Lower lobe of right lung (tissue), 2 donors: ENCODE data around the gene STAT2. TPM values are rescaled to one million over a fixed set of nuclear protein-coding genes. Genes with fewer than 3 reads are reported as not detected.
"Not testable (repeated sequence)": the region's sequence is repeated elsewhere in the genome, so short reads cannot be mapped to it uniquely, and the experiment has no call there.

Source experiments
- ATAC-seq, 2 donors: fragments of 200-7000 bp; cut with Tn5 transposase; one replicate each; pipeline ENCODE4 v1.9.1; 2020 to 2022; ENCODE audit warnings: mild to moderate bottlenecking in 2 of 2, moderate library complexity in 2 of 2
- DNase-seq: peaks from one replicate; pipeline ENCODE4 v3.0.0-alpha.2; 2020
- H3K27ac ChIP-seq: fragments of 200-600 bp; one replicate; pipeline ENCODE4 v1.8.0; 2022
- H3K27me3 ChIP-seq: fragments of 200-600 bp; one replicate; pipeline ENCODE4 v1.8.0; 2022; ENCODE audit warnings: low read depth
- H3K36me3 ChIP-seq: fragments of 200-600 bp; one replicate; pipeline ENCODE4 v1.8.0; 2022; ENCODE audit warnings: mild to moderate bottlenecking
- H3K4me1 ChIP-seq: fragments of 200-600 bp; one replicate; pipeline ENCODE4 v1.8.0; 2022
- H3K4me3 ChIP-seq: fragments of 200-600 bp; one replicate; pipeline ENCODE4 v1.8.0; 2022; ENCODE audit warnings: mild to moderate bottlenecking
- H3K9me3 ChIP-seq: fragments of 200-600 bp; one replicate; pipeline ENCODE4 v1.8.0; 2022
- intact Hi-C: fragments of 100-400 bp; cut with DNase I; formaldehyde crosslinking; loops from one replicate; pipeline ENCODE4 v1.11.0; 2022
- total RNA-seq: library from RNA; stranded (reverse); fragmentation: NEBNext Ultra II Directional; extraction: Animal tissue kit (Norgen Biotek cat#: 25700); gene quantifications from one replicate; pipeline ENCODE4 v1.2.1, GENCODE V29; 2021
- TF ChIP-seq, protein P1 (sequence below): fragments of 200-600 bp; IDR thresholded peaks from one replicate; pipeline ENCODE4 v1.8.0; 2022; ENCODE audit warnings: antibody characterized with exemption, mild to moderate bottlenecking
- donor health status: DM: no; HTN: yes; CAD: no; lungs with severe emphysema.

The STAT2 gene
- total RNA-seq, 1 donor from 2014 or later: 213 TPM

- TF ChIP-seq, protein P1, sequence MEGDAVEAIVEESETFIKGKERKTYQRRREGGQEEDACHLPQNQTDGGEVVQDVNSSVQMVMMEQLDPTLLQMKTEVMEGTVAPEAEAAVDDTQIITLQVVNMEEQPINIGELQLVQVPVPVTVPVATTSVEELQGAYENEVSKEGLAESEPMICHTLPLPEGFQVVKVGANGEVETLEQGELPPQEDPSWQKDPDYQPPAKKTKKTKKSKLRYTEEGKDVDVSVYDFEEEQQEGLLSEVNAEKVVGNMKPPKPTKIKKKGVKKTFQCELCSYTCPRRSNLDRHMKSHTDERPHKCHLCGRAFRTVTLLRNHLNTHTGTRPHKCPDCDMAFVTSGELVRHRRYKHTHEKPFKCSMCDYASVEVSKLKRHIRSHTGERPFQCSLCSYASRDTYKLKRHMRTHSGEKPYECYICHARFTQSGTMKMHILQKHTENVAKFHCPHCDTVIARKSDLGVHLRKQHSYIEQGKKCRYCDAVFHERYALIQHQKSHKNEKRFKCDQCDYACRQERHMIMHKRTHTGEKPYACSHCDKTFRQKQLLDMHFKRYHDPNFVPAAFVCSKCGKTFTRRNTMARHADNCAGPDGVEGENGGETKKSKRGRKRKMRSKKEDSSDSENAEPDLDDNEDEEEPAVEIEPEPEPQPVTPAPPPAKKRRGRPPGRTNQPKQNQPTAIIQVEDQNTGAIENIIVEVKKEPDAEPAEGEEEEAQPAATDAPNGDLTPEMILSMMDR: no peak
- ATAC-seq: no peak
- H3K4me3 ChIP-seq: no peak within 1 kb of the TSS
- DNase-seq: no peak
- peak within 1 kb of the TSS; percentile 59 for H3K27ac ChIP-seq
- intact Hi-C loops: no loop called here
- no peaks in the 10 kb centered on the region for H3K27me3 ChIP-seq
- H3K4me1 ChIP-seq: peaks cover 24% of the 10 kb centered on the region
- no peaks in the 10 kb centered on the region for H3K9me3 ChIP-seq
- peaks cover 22% of the 10 kb centered on the region for H3K36me3 ChIP-seq
These were observed 21.4 kb downstream of the STAT2 start, which contains the start of gene IL23A for GRCh38 chr12:56338308-56339157. TSS of gene IL23A (plus strand) at chr12:56338884. CDS start at chr12:56339045, 161 bp downstream.

DNA sequence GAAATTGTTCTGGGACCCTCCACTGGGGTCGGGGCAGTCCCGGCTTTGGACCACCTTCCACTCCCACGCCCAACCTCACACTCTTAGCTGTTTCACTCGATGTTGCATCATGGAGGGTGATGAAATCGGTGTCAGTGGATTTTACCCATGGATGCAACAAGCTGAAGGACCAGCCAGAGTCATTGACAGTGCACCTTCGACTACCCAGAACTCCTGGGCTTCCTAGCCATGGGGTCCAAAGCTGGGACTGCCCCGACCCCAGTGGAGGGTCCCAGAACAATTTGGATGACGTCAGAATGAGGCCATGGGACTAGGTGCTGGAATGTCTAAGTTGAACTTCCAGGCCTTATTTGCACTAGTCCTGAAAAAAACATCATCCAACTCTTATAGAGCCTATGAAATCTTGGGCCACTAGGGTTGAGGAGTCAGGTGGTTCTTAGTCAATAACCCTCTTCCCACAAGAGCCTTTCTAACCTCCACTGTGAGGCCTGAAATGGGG is 22.1 kb downstream of the STAT2 start:
- ATAC-seq: no peak
- Histone ChIP-seq H3K36me3 (peaks cover 15% of the 10 kb centered on the region), H3K4me3 (no peak overlapping the region), H3K9me3 (no peaks in the 10 kb centered on the region), H3K4me1 (peaks cover 28% of the 10 kb centered on the region), H3K27ac (no peak overlapping the region), H3K27me3 (no peaks in the 10 kb centered on the region)
- intact Hi-C loops: no loop called here
- DNase-seq: no peak
- TF ChIP-seq, protein P1: no peak

- TF ChIP-seq, protein P1: no peak
- Histone ChIP-seq H3K36me3 (peaks cover 3% of the 10 kb centered on the region), H3K4me3 (no peak overlapping the region), H3K4me1 (peaks cover 36% of the 10 kb centered on the region), H3K27ac (no peak overlapping the region), H3K9me3 (no peaks in the 10 kb centered on the region), H3K27me3 (no peaks in the 10 kb centered on the region)
- intact Hi-C loops: no loop called here
- DNase-seq (peak; percentile 58), ATAC-seq (peak in 1 of 2 donors; percentile 19)
These were observed 23.3 kb downstream of the STAT2 start for GRCh38 chr12:56336361-56337167.

DNA sequence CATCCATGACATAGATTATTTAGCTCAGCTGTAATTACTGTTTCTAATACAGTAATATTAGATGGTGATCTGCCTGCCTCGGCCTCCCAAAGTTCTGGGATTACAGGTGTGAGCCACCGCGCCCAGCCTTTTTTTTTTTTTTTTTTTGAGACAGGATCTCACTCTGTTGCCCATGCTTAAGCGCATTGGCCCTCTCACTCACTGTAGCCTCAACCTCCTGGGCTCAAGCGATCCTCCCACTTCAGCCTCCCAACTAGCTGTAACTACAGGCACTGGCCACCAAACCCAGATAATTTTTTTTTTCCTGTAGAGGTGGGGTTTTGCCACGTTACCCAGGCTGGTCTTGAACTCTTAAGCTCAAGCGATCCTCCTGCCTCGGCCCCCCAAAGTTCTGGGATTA is 24.4 kb downstream of the STAT2 start:
- H3K27ac ChIP-seq, intact Hi-C loops, DNase-seq, H3K4me3 ChIP-seq, ATAC-seq, H3K9me3 ChIP-seq, H3K27me3 ChIP-seq, H3K36me3 ChIP-seq: not testable (repeated sequence)
- peaks cover 36% of the 10 kb centered on the region for H3K4me1 ChIP-seq

DNA sequence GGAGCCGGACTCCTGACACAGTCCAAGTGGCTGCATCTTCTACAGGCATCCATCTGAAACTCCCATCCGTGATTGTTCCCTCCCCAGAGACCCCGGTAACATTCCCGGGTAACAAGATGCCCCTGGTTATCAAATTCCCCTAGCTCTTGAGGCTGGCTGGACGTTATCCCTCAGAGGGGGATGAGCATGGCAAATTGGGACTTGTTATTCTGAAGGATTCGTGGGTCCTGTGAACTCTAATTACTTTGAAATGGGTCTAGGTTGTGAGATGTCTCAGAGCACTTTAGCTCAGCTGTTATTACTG is 25.5 kb downstream of the STAT2 start:
- Histone ChIP-seq H3K27me3 (no peaks in the 10 kb centered on the region), H3K4me3 (peak overlapping the region; percentile 68), H3K4me1 (peaks cover 36% of the 10 kb centered on the region), H3K27ac (peak overlapping the region; percentile 94), H3K9me3 (no peaks in the 10 kb centered on the region), H3K36me3 (no peaks in the 10 kb centered on the region)
- DNase-seq (no peak), ATAC-seq (no peak)
- TF ChIP-seq, protein P1: no peak
- intact Hi-C loops: no loop called here
